HG02623 (cell line): ENCODE measurements around the gene ELAC1.
"Not testable (repeated sequence)": the region's sequence is repeated elsewhere in the genome, so short reads cannot be mapped to it uniquely, and the experiment has no call there.

Source experiments
- ATAC-seq: cut with Tn5 transposase; IDR thresholded peaks from one replicate; pipeline ENCODE4 v1.9.1; 2021; ENCODE audit warnings: moderate library complexity; ENCODE audit not compliant: unreplicated experiment

The ELAC1 gene, protein sequence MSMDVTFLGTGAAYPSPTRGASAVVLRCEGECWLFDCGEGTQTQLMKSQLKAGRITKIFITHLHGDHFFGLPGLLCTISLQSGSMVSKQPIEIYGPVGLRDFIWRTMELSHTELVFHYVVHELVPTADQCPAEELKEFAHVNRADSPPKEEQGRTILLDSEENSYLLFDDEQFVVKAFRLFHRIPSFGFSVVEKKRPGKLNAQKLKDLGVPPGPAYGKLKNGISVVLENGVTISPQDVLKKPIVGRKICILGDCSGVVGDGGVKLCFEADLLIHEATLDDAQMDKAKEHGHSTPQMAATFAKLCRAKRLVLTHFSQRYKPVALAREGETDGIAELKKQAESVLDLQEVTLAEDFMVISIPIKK

DNA sequence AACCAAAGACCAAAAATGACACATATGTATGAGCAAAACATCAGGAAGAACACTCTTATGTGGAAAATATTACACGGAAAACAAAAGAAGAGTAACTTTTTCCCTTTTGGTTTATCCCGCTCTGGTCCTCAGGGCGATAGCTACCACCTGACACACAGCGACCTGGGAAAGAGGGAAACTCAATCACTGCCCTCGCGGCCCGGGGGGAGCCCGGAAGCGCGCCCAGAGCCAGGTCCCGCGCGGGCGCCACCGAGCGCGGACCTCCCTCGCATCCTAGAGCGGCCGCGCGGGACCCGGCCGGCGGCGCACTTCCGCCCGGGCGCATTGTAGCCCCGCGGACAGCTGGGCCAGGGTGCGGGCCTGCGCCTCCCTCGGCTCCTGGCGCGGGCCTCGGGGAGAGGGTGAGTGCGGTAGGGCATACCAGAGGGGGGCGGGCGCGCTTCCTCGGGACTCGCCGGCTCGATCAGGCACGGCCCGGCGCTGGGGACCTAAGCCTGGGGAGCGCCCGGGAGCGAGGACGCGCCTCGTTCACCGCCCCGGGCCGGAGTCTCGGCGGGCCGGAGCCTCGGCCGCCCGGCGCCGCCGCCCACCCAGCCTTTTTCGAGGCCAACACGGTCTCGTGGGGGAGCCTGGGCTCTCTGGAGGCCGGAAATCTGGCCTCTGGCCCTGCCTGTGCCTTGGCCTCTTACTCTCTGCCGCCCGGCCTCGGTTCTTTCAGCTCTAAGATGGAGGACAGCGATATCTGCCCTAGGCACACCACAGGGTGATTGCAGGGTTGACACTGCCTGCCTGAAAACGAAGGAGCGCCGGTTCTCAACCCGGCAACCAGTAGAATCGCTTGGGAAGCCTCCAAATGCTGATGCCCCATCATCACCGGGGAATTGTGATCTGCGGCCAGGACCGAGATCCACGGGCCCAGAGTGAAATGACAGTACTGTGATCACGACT lies at the start of gene ELAC1:
ELAC1 (plus strand) TSS at position 327 of the 948 bp plus-strand sequence. CDS start 6,365 bp downstream, outside the sequence.
- peak; percentile 88 for ATAC-seq

DNA sequence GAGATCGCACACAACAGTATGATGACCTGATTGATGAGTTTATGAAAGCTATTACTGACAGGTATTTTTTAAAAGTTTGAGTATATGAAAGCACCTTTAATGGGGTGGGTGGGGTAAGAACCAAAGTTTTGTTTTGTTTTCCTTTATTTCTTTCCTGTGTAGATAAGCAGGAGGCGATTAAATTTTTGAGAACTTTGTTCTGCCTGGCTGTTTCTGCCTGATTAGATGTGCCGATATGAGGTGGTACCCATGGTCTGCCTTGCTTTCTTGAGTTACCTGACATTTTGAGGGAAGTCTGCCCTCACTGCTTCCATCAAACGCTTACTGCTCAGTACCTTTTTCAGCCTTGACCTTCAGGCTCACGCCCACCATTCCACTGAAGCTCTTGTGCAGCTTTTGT lies 49.7 kb upstream of the ELAC1 start:
- ATAC-seq = no peak

DNA sequence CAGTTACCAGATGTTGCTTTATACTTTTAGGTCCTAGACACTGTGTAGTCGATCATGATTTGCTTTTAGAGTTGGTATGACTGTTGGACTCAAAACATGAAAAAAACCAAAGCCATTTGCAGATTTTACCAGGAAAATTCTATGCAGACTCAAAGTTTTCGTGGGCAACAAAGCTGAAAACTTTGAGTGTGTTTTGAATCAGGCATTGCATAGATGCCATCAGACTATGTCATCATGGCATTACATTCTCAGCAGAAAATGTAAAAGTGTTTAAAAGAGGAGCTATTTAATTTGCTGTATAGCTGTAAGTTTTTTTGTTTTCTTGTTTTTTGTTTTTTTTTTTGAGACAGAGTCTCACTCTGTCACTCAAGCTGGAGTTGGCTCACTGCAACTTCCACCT lies 43.5 kb upstream of the ELAC1 start:
- no peak for ATAC-seq

DNA sequence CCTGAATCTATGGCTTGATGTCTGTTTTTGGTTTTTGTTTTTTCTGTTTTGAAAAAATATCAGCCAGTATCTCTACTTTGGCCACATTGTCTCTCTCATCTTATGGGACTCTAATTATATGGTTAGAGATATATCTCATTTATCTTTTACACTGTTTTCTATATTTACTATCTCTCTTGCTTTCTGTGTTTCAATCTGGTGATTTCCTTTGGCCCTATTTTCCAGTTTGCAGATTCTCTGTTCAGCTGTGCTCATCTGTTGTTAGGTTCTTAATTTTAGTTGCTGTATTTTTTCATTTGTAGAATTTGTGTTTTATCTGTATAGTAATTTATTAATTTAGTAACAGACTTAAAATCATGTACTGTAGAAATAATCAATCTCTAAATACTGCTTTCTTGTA lies 41.3 kb upstream of the ELAC1 start:
- no peak for ATAC-seq

DNA sequence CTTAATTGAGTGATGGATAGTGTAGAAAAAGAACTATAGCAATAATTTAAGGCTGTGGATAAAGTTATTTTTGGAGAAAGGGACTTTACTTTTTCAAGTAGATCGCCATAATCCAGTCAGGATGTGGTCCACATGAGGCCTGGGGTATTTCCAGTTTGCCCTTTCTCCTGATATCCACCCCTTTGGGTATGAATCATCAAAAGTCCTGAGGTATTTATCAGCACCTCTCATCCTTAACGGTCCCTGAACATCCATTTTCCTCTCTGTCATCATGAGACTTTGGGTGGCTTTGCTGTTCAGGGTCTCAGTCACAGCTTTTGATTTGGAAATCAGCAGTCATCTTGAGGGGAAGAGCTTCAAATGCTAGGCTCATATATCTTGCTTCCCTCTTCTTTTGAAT lies 39.3 kb upstream of the ELAC1 start:
- no peak for ATAC-seq

DNA sequence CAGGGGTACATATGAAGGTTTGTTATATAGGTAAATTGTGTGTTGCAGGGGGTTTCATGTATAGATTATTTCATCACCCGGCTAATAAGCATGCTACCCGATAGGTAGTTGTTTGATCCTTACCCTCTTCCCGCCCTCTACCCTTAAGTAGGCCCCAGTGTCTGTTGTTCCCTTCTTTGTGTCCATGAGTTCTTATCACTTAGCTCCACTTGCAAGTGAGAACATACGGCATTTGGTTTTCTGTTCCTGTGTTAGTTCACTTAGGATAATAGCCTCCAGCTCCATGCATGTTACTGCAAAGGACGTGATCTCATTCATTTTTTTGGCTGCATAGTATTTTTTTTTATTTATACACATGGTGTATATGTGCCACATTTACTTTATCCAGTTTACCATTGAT lies 34.2 kb upstream of the ELAC1 start:
- ATAC-seq = no peak

DNA sequence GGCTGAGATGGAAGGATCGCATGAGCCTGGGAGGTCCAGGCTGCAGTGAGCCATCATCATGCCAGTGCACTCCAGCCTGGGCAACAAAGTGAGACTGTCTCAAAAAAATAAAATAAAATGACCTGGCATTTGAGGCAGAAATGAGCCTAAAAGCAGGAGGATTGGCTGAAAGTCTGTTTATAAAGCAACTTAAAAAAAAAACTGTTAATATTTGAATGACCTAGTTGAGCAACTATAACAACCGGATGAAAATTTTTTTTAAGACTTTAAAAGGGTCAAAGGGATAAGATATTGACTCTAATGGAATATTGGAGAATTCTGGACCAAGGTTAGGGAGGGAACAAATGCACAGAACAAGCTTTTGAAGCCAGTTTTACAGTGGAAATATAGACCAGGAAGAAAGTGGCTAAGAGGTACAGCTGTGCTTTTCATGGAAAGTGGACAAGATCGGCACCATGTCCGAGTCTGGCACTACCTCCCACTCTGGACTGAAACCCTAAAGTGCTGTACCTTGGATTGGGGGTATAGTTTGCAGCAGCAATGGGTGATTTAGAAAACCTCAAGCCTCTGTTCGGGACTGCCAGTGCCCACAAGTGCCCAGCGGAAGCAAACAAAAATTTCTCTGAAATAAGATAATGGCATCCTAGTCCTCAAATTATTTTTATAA lies 33.2 kb upstream of the ELAC1 start:
- ATAC-seq = no peak

DNA sequence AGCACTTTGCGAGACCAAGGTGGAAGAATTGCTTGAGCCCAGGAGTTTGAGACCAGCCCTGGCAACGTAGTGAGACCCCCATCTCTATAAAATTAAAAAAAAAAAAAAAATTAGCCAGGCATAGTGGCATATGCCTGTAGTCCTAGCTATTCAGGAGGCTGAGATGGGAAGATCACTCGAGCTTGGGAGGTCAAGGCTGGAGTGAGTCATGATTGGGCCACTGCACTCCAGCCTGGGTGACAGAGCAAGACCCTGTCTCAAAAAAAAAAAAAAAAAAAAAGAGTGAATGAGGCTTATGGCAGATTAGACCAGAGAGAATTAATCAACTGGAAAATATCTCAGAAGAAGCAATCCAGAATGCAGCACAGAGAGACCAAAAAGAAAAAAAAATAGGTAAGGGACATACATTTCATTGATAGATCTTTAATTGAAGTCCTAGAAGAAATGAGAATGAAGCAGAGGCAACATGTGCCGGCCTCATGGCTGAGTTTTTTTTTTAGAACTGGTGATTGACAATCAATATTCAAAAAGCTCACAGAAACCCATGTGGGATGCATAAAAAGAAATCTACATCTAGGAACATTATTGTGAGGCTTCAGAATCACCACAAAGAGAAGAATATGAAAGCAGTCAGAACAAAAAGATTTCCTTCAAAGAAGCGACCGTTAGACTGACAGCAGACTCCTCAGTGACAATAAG lies 32.2 kb upstream of the ELAC1 start:
- ATAC-seq = no peak

DNA sequence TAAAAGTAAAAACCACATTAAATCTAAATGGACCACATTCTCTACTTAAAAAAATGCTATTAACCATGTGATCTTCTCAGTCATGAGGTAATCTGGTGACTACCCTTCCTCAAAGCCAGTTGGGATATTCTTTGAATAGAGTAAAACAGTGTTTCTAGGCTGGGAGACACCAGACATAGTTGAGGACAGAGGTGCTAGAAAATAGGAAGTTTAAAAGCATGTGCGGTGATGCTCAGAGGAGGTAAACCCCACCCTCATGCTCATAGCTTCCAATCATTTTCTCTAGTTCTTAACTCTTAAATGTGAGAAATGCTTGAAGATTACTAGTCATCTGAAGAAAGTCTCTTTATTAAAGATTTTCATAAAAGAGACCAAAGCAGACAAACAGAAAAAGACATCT lies 30.7 kb upstream of the ELAC1 start:
- ATAC-seq = no peak

DNA sequence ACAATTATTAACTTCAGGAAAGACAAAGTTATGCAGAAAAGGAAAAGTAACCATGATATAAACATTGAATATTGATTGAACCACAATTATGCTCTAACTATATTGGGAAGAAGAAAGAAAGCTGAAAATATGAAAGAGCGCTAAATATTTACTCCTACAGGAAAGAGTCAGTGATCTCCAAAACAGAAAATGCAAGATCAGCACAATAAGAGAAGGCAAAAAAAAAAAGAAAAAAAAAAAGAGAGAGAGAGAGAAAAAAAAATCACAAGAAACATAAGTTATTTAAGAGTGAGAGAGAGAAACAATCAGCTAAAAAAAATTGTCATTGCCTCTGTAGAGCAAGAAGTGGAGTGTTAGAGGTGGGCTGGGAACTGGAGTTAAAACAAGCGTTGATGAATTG lies 28.9 kb upstream of the ELAC1 start:
- no peak for ATAC-seq

DNA sequence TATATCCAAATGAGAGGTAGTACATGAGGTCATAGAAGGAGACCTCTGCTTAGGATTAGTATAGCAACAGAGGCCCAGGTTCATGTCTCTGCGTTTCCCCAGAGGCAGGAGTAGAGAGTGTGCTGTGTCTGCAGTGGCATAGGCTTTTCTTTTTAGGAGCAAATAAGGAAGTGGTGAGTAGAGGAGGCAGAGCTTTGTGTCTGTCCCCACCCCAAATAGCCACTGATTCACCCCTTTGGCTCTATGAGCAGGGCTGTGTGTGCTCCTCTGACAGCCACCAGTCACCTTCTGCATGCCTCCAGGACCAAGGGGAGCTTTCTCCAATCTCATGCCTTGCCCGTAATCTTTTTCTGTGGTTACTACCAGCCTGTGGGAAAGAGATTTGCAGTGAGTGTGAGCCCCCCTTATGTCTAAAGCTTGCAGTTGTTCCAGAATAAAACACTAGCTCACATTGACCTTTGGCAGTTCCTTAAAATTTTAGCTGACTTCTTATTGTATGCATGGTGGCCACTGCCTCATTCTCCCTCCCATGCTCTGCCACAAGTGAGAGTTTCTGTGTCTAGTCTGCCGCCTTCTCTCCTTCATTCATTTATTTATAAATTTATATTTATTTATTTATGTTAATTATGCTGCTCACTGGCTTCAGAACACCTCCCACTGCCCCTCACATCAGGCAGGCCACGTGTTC lies 23.5 kb upstream of the ELAC1 start:
- ATAC-seq = no peak

DNA sequence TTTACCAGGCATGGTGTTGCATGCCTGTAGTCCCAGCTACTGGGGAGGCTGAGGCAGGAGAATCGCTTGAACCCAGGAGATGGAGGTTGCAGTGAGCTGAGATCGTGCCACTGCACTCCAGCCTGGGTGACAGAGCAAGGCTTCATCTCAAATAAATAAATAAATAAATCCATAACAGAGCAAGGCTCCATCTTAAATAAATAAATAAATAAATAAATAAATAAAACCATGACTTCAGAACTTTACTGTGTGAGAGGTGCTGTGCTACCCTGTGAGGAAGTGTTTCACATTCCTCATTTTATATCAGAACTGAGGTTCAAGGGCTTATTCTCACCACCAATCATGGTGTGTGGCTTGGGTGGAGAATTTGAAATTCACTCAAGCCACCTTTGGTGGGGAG lies 21.9 kb upstream of the ELAC1 start:
- not testable (repeated sequence) for ATAC-seq

DNA sequence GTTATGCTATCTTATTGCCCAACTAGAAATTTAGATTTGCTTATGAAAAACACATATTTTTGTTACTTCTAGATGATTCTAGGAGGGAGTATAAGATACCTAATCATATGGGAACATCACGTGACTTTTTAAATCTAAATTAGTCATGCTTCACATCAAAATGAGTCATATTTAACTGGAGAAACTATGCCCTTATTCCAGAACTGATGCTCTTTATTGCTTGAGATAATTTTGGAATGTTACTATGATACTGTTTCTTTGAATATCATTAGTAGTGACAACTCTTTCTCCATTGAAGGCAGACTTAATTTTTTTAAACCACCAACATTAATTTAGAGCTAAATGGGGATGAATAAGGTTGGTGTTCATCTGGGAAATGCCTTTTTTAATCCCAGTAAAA lies 19.9 kb upstream of the ELAC1 start:
- no peak for ATAC-seq

DNA sequence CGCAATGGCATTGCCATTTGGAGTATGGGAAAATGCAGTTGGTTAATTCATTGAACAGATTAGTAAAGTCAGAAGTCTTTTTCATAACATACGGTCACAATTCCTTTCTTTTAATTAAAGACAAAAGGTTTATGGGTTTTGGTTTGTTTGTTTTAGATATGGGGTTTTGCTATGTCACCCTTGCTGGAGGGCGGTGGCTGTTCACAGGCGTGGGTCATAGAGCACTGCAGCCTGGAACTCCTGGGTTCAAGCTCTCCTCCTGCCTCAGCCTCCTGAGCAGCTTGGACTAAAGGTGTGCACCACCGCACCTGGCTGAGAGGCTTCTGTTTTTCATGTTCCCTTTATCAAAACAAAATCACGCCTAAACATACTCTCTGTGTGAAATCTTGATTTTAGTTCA lies 18.7 kb upstream of the ELAC1 start:
- ATAC-seq = no peak

DNA sequence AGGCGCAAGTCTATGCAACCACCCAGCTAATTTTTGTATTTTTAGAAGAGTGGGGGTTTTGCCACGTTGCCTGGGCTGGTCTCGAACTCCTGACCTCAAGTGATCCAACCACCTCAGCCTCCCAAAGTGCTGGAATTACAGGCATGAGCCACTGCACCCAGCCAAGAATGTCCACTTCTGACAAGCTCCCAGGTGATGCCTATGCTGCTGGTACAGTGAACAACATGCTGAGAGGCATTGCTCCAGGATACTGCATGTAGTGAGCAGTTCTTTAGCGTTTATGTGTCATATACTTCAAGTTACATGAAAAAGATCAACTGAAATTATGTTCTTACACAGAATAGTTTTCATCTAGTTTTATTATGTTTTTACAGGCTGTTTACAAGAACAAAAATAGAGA lies 17.2 kb upstream of the ELAC1 start:
- ATAC-seq = no peak

DNA sequence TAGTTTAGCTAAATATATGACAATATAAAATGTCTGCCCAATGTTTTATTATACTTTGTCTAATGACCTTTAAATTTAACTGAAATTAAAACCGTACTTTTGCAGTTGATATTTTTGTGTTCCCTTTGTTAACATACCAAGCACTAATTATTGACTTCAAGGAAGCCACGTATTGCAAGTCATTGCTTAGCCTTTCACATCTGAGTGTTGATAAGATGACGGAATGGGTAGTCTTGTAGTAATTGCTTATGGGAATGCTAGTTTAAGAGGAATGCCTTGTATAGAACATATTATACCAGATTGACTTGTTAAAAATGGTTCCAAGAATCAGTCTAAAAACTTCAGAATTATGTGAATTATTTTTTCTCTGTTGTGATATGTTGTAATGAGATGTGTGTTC lies 14.0 kb upstream of the ELAC1 start:
- ATAC-seq = no peak

DNA sequence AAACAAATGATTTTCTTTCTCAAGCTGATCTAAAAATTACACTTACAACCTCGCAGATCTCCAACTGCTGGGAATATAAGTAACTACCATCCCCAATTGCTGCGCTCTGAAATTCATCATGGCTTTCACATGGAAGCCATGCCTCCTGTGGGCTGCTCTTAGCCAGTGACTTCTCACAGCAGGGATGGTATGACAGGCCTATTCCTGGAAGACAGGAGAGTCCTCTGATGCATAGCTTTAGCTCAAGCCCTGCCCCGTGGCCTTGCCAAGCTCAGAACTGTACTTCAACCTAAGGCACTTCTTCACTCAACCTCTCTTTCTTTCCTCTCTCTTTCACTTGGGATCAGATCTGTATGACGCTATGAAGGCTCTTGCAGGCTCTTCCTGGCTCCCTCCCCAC lies 12.6 kb upstream of the ELAC1 start:
- ATAC-seq = no peak

DNA sequence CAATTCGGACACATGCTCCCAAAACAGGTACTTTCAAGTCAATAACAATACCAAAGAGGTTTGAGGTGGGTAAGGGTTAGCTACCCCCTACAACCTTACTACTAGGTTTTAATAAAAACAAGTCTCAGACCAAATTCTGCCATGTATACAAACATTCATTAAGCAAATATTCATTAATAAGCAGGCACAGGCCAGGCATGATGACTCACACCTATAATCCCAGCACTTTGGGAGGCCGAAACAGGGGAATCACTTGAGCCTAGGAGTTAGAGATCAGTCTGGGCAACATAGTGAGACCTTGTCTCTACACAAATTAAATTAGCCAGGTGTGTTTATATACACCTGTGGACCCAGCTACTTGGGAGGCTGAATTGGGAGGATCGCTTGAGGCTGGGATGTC lies 11.7 kb upstream of the ELAC1 start:
- no peak for ATAC-seq

DNA sequence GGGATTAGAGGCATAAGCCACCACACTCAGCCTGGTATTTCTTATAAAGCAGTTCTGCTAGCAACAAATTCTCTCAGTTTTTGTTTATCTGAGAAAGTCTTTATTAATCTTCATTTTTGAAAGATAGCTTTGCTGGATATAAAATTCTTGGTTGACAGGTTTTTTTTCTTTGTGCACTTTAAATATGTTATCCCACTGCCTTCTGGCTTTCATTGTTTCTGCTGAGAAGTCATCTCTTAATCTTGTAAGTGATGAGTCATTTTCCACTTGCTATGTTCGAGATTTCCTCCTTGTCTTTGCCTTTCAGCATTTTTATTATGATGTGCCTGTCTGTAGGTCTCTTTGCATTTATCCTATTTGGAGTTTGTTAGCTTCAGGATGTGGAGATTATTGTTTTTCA lies 5.9 kb upstream of the ELAC1 start:
- ATAC-seq = no peak

DNA sequence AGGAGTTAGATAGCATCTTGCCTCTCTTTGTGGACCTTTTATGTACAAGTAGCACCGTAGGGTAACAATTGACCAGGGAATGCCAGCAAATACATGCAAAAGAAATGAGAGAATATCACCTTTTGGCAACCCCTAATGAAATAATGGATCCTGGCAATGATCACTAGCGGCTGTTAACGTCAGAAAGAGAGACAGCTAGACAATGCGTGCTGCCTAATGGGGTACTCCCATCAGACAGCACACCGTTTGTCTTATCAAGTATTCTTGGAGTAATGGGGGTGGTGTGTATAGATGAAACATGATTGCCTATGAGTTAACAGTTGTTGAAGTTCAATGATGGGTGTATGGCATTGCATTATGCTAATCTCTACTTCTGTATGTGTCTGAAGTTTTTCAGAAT lies 1.6 kb downstream of the ELAC1 start:
- ATAC-seq = no peak
